WTC11 (cell line): ENCODE results near the gene VAMP2. TPM values are rescaled to one million over a fixed set of nuclear protein-coding genes. Genes with fewer than 3 reads are reported as not detected.

ENCODE experiments used
- ARID4B ChIP-seq: sonication (generic); formaldehyde crosslinking; IDR thresholded peaks from 2 replicates; pipeline ENCODE4 v1.8.0; 2023; ENCODE audit warnings: missing genetic modification reagents, mild to moderate bottlenecking, borderline replicate concordance
- CREM ChIP-seq: sonication (generic); formaldehyde crosslinking; IDR thresholded peaks from 2 replicates; pipeline ENCODE4 v1.8.1; 2022; ENCODE audit warnings: mild to moderate bottlenecking, missing genetic modification reagents, moderate library complexity
- CTCF ChIP-seq: fragments of 200-600 bp; IDR thresholded peaks from 2 replicates; pipeline ENCODE4 v1.8.0; 2022; ENCODE audit warnings: antibody characterized with exemption
- E2F5 ChIP-seq: sonication (generic); formaldehyde crosslinking; IDR thresholded peaks from 2 replicates; pipeline ENCODE4 v1.8.1; 2022; ENCODE audit warnings: mild to moderate bottlenecking, moderate library complexity, missing genetic modification reagents
- ERG ChIP-seq: fragments of 250-450 bp; sonication (Bioruptor Pico); IDR thresholded peaks from 2 replicates; pipeline ENCODE4 v1.8.0; 2021; ENCODE audit warnings: mild to moderate bottlenecking
- FOXK1 ChIP-seq: sonication (generic); formaldehyde crosslinking; IDR thresholded peaks from 2 replicates; pipeline ENCODE4 v1.8.0; 2022; ENCODE audit warnings: mild to moderate bottlenecking, moderate library complexity, missing genetic modification reagents
- FOXP4 ChIP-seq: sonication (generic); formaldehyde crosslinking; IDR thresholded peaks from 2 replicates; pipeline ENCODE4 v1.8.0; 2022; ENCODE audit warnings: mild to moderate bottlenecking, missing genetic modification reagents
- GRHL2 ChIP-seq: fragments of 250-450 bp; sonication (Bioruptor Pico); IDR thresholded peaks from 2 replicates; pipeline ENCODE4 v1.8.0; 2022; ENCODE audit warnings: mild to moderate bottlenecking, moderate library complexity; ENCODE audit not compliant: insufficient replicate concordance, severe bottlenecking
- HMGA2 ChIP-seq: fragments of 250-450 bp; sonication (Bioruptor Pico); IDR thresholded peaks from 2 replicates; pipeline ENCODE4 v1.4.0; 2021; ENCODE audit warnings: mild to moderate bottlenecking, moderate library complexity
- MAX ChIP-seq: sonication (generic); formaldehyde crosslinking; IDR thresholded peaks from 2 replicates; pipeline ENCODE4 v1.8.0; 2022; ENCODE audit warnings: mild to moderate bottlenecking, missing genetic modification reagents
- PRDM15 ChIP-seq: sonication (generic); formaldehyde crosslinking; IDR thresholded peaks from 2 replicates; pipeline ENCODE4 v1.8.0; 2022; ENCODE audit warnings: missing genetic modification reagents
- RORB ChIP-seq: fragments of 250-450 bp; sonication (Bioruptor Pico); IDR thresholded peaks from 2 replicates; pipeline ENCODE4 v1.9.0; 2021; ENCODE audit warnings: mild to moderate bottlenecking
- SMAD4 ChIP-seq: sonication (generic); formaldehyde crosslinking; IDR thresholded peaks from 2 replicates; pipeline ENCODE4 v1.8.0; 2022; ENCODE audit warnings: mild to moderate bottlenecking, missing genetic modification reagents
- SP1 ChIP-seq: sonication (generic); formaldehyde crosslinking; conservative IDR thresholded peaks from 2 replicates; pipeline ENCODE4 v1.8.1; 2022; ENCODE audit warnings: missing genetic modification reagents
- TCF7 ChIP-seq: sonication (generic); formaldehyde crosslinking; IDR thresholded peaks from 2 replicates; pipeline ENCODE4 v1.8.0; 2022; ENCODE audit warnings: mild to moderate bottlenecking, low read depth, missing genetic modification reagents, moderate library complexity
- TP53 ChIP-seq: sonication (generic); formaldehyde crosslinking; IDR thresholded peaks from 2 replicates; pipeline ENCODE4 v1.8.1; 2023; ENCODE audit warnings: mild to moderate bottlenecking, missing genetic modification reagents
- ZMAT4 ChIP-seq: fragments of 250-450 bp; sonication (Bioruptor Pico); IDR thresholded peaks from 2 replicates; pipeline ENCODE4 v1.9.0; 2021; ENCODE audit warnings: mild to moderate bottlenecking
- ZNF232 ChIP-seq: sonication (generic); formaldehyde crosslinking; IDR thresholded peaks from 2 replicates; pipeline ENCODE4 v1.8.0; 2022; ENCODE audit warnings: mild to moderate bottlenecking, missing genetic modification reagents
- ZNF425 ChIP-seq: fragments of 250-450 bp; sonication (Bioruptor Pico); conservative IDR thresholded peaks from 2 replicates; pipeline ENCODE4 v1.9.0; 2021; ENCODE audit warnings: mild to moderate bottlenecking
- total RNA-seq: library from RNA; stranded (reverse); gene quantifications from 3 replicates; pipeline ENCODE4 v1.2.3, GENCODE V29; 2021

The VAMP2 gene
- total RNA-seq, 1 experiment from 2014 or later, result 27.4 TPM

GRCh38 chr17:8173056-8173870, 10.5 kb upstream of the VAMP2 start (continued):
- TF ChIP-seq GRHL2, result no peak
- peak; percentile 94; the same call in 1 of the 2 replicates for TF ChIP-seq TP53
- TF ChIP-seq ZNF425 (CRISPR knock-in tag), result peak; percentile 99
- TF ChIP-seq ARID4B (CRISPR knock-in tag), result peak; percentile 98
- TF ChIP-seq ZMAT4 (CRISPR knock-in tag), result peak; percentile 100
- TF ChIP-seq FOXP4, result peak; percentile 93
- peak; percentile 64 for TF ChIP-seq MAX
- TF ChIP-seq SP1 (CRISPR knock-in tag), result peak; percentile 93
- TF ChIP-seq FOXK1 (CRISPR knock-in tag), result peak; percentile 94
- TF ChIP-seq RORB, result peak; percentile 92
- TF ChIP-seq ZNF232 (CRISPR knock-in tag), result peak; percentile 57; the same call in 1 of the 2 replicates
- TF ChIP-seq CREM, result peak; percentile 86
- peak; percentile 99 for TF ChIP-seq ERG (CRISPR knock-in tag)
- TF ChIP-seq TCF7 (CRISPR knock-in tag), result no peak
- TF ChIP-seq SMAD4 (CRISPR knock-in tag), result peak; percentile 95
- peak; percentile 52 for TF ChIP-seq PRDM15 (CRISPR knock-in tag)
- TF ChIP-seq CTCF, result no peak
- TF ChIP-seq HMGA2 (CRISPR knock-in tag), result no peak
- 0 out of 2 replicates have a peak, but pooled peaks have one; percentile 53 for TF ChIP-seq E2F5
